ENCODE measurements around the gene FRMD4B.

DNA sequence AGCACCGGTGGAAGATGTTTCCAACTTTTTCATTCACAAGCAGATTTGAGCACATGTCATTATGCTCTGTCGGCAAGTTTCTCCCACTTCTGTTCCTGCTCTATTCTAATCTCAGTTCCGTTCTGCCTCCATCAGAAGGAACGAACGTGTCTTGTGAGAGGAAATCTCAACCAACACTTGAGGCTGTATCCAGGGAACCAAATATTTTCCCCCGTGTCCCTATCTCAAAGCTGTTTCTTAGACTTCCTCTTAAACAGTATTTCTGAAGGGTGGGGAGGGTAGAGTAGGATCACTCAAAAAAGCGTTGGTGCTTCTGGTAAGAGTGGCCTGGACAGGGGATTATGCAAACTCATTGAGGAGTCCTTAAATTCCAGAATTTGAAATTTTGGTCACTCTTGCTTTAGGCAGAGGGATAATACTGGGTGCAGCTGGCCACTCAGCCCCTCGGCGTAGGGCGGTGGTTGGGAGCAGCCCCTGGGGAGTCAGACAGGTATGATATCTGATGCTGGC, 54.9 kb downstream of the FRMD4B start:
- TF ChIP-seq EZH2 (IDR thresholded peaks at IDR 0.05) (no peak), CTCF (IDR thresholded peaks at IDR 0.05) (no peak), EZH2phosphoT487 (IDR thresholded peaks at IDR 0.05) (no peak)

All from neural progenitor cell (in vitro differentiated cells).